Nephron progenitor cell (in vitro differentiated cells): Measurements from ENCODE around the gene AMOTL1.
A peak's percentile ranks its signal among the peaks of the same experiment; 100 is the strongest.
"Not testable (repeated sequence)": the region's sequence is repeated elsewhere in the genome, so short reads cannot be mapped to it uniquely, and the experiment has no call there.

Experiments used
- DNase-seq: peaks from one replicate; pipeline ENCODE4 v3.0.0; 2021
- H3K27ac Mint-ChIP-seq: 2 replicates; pipeline ENCODE4 v1.8.0; 2021; ENCODE audit warnings: mild to moderate bottlenecking, moderate library complexity, mixed read lengths
- H3K27me3 Mint-ChIP-seq: 2 replicates; pipeline ENCODE4 v1.8.0; 2021; ENCODE audit warnings: mild to moderate bottlenecking, low read depth, mixed read lengths; ENCODE audit not compliant: poor library complexity
- H3K36me3 Mint-ChIP-seq: 2 replicates; pipeline ENCODE4 v1.8.0; 2021; ENCODE audit warnings: low read depth, mixed read lengths
- H3K4me1 Mint-ChIP-seq: 2 replicates; pipeline ENCODE4 v1.8.0; 2021; ENCODE audit warnings: mixed read lengths
- H3K4me3 Mint-ChIP-seq: 2 replicates; pipeline ENCODE4 v1.8.0; 2021; ENCODE audit warnings: mild to moderate bottlenecking, moderate library complexity, mixed read lengths
- H3K9me3 Mint-ChIP-seq: 2 replicates; pipeline ENCODE4 v1.8.0; 2021; ENCODE audit warnings: mild to moderate bottlenecking, moderate library complexity, mixed read lengths
- TF ChIP-seq, protein P1 (sequence below): fragments of 200-600 bp; sonication (generic); IDR thresholded peaks from 2 replicates; pipeline ENCODE4 v1.5.0; 2021; ENCODE audit warnings: antibody characterized with exemption

Gene AMOTL1

DNA sequence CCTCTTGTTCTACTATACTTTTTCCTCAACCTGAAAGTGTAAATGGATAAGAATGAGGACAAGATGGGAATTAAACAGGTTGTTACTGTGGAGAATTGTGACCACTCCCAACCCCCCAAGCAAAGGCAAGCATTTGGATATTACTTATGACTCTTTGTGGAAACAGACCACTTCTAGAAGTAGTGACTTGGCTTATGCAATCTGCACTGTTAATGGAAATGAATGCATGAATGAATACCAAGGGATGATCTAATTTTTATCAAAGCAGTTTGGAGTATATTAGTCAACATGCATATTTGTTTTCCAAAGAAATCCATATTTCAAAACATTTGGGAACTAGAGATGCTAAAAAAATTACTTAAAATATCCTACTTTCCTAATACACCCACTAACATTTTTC lies 35.3 kb downstream of the AMOTL1 start:
- H3K36me3 Mint-ChIP-seq = peaks cover 62% of the 10 kb centered on the region
- no peak for DNase-seq
- H3K27ac Mint-ChIP-seq = no peak overlapping the region
- TF ChIP-seq, protein P1, sequence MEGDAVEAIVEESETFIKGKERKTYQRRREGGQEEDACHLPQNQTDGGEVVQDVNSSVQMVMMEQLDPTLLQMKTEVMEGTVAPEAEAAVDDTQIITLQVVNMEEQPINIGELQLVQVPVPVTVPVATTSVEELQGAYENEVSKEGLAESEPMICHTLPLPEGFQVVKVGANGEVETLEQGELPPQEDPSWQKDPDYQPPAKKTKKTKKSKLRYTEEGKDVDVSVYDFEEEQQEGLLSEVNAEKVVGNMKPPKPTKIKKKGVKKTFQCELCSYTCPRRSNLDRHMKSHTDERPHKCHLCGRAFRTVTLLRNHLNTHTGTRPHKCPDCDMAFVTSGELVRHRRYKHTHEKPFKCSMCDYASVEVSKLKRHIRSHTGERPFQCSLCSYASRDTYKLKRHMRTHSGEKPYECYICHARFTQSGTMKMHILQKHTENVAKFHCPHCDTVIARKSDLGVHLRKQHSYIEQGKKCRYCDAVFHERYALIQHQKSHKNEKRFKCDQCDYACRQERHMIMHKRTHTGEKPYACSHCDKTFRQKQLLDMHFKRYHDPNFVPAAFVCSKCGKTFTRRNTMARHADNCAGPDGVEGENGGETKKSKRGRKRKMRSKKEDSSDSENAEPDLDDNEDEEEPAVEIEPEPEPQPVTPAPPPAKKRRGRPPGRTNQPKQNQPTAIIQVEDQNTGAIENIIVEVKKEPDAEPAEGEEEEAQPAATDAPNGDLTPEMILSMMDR = no peak
- H3K9me3 Mint-ChIP-seq = no peaks in the 10 kb centered on the region
- peaks cover 12% of the 10 kb centered on the region for H3K4me1 Mint-ChIP-seq
- H3K4me3 Mint-ChIP-seq = no peak overlapping the region
- H3K27me3 Mint-ChIP-seq = no peaks in the 10 kb centered on the region

DNA sequence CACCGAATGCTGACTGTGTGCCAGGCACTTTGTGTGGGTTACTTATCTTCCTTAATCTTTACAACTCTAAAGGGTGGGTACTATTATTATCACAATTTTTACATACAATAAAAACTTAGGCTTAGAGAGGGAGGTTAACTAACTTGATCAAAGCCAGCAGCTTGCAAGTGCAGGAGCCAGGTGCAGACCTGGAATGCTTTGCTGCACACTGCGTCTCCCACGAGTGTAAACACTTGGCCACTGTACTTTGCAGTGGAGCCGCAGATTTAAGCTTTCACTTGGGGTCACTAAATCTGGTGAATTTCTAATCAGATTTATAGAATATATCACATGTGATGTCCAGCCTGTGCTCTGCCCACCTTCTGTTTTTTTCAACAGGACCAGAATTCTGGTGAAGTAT lies 36.7 kb downstream of the AMOTL1 start:
- H3K4me1 Mint-ChIP-seq = peaks cover 12% of the 10 kb centered on the region
- no peak overlapping the region for H3K27ac Mint-ChIP-seq
- TF ChIP-seq, protein P1 = no peak
- no peak overlapping the region for H3K4me3 Mint-ChIP-seq
- no peaks in the 10 kb centered on the region for H3K9me3 Mint-ChIP-seq
- H3K36me3 Mint-ChIP-seq = peaks cover 71% of the 10 kb centered on the region
- no peaks in the 10 kb centered on the region for H3K27me3 Mint-ChIP-seq
- no peak for DNase-seq

DNA sequence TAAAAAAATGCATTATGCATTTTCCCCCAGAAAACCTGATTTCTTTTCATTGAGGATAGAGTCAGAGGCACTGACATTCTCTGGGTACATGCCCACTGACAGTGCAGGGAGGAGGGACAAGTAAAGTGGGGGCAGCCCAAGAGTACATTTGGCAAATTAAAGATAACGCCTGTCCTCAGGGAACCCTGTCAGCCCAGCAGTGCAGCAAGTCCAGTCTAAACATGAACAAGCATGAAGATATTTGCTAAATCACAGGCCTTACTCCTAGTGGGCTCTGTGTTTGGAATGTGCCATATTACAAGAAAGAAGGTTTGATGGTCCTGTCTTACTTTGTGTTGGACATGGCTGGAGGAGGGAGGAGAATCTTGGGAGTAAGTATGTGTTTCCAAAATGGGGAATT lies 37.9 kb downstream of the AMOTL1 start:
- Mint-ChIP-seq H3K4me1 (peaks cover 17% of the 10 kb centered on the region), H3K4me3 (no peak overlapping the region), H3K36me3 (peaks cover 72% of the 10 kb centered on the region), H3K9me3 (peaks cover 5% of the 10 kb centered on the region), H3K27me3 (no peaks in the 10 kb centered on the region), H3K27ac (no peak overlapping the region)
- DNase-seq = no peak
- TF ChIP-seq, protein P1 = no peak

DNA sequence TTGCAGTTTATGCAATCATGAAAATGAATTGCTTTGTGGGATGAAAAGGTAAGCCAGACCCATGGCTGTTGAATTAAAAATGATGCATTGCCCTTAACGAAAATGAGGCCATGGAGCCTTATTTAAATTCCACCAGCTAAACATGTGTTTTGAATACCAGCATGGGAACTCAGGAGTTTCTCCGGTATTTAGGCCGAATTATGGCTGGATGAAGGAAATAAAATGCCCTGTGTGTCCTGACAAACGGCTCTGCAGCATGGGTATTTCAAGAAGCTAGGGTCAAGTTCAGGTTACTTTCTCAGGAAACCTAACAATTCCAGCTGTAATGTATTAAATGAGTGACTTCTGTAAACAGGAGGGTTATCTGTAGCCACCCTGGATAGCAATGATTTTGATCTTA lies 38.3 kb downstream of the AMOTL1 start:
- no peak for DNase-seq
- H3K36me3 Mint-ChIP-seq = peaks cover 69% of the 10 kb centered on the region
- TF ChIP-seq, protein P1 = no peak
- H3K4me3 Mint-ChIP-seq = no peak overlapping the region
- peaks cover 17% of the 10 kb centered on the region for H3K4me1 Mint-ChIP-seq
- peaks cover 5% of the 10 kb centered on the region for H3K9me3 Mint-ChIP-seq
- H3K27ac Mint-ChIP-seq = no peak overlapping the region
- H3K27me3 Mint-ChIP-seq = no peaks in the 10 kb centered on the region

DNA sequence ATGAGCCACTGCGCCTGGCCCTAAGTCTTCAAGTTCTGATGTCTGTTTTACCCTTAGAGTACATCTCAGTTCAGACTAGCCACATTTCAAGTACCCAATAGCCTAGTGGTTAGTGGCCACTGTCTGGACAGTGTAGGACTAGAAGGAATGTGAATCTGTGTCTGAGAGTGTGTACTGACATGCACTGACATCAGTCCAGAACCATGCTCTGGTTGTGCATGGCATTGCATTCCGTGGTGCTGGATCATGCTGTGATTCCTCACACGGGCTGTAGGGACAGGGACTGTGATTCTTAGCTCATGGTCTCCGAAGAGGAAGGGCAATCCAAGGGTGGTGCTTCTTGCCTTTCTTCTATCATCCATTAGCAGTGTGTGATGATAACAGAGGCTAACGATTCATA lies 41.1 kb downstream of the AMOTL1 start:
- DNase-seq = no peak
- Mint-ChIP-seq H3K4me1 (peaks cover 17% of the 10 kb centered on the region), H3K4me3 (no peak overlapping the region), H3K9me3 (peaks cover 21% of the 10 kb centered on the region), H3K27ac (no peak overlapping the region), H3K36me3 (peaks cover 76% of the 10 kb centered on the region), H3K27me3 (no peaks in the 10 kb centered on the region)
- TF ChIP-seq, protein P1 = no peak

DNA sequence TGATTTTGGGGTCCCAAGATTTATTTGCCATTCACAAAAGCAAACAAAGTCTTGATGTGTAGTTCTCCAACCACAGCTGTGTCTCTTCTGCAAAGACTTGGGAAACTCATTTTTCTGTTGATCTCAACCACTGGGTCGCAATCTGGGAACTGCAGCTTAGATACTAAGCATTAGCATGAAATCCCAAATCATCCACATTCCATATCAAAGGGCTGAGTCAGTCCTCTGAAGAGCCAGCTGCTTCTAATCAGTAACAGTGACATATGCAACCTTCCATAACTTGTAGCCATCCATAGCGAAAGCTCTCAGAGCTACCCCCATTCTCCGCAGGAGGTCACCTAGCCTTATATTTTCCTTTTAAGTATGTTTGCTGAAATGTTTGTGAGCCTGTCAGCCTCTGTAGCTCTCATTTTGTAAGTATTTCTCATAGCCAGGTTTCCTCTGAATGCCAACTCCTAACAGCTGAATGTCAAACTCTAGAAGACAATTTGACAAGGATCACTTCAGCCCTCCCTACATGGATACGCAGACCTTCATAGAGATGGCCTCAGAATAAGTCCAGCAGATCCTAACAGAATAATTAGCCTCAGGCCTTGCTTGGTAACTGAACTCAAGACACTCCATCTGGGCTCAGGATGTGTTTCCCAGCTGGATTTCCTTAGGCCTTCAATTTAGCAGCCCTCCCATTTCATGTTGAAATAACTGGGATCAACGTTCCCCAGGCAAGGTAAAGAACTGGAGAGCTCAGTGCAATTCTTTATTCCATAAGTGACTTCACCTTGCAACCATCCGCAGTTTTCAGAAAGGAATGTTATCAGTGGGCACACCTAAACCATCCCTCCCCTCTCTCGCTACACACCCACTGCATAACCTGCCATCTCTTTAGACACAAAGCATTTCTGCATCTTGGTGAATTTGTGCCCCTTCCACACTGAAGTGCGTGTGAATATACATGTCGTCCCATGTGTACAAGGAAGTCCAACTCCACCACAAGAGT lies 44.9 kb downstream of the AMOTL1 start:
- not testable (repeated sequence) for DNase-seq

More for the DNA sequence above, 44.9 kb downstream of the AMOTL1 start:
- Mint-ChIP-seq H3K9me3 (peaks cover 54% of the 10 kb centered on the region), H3K36me3 (peaks cover 90% of the 10 kb centered on the region), H3K27ac (peak overlapping the region; percentile 62)
- H3K4me1 Mint-ChIP-seq, H3K27me3 Mint-ChIP-seq, H3K4me3 Mint-ChIP-seq: not testable (repeated sequence)
